ENCODE data around the gene ARHGAP4. TPM values are rescaled to one million over a fixed set of nuclear protein-coding genes. Genes with fewer than 3 reads are reported as not detected.

Gene ARHGAP4
- total RNA-seq, 2 experiments from 2014 or later = 188 to 300 TPM

DNA sequence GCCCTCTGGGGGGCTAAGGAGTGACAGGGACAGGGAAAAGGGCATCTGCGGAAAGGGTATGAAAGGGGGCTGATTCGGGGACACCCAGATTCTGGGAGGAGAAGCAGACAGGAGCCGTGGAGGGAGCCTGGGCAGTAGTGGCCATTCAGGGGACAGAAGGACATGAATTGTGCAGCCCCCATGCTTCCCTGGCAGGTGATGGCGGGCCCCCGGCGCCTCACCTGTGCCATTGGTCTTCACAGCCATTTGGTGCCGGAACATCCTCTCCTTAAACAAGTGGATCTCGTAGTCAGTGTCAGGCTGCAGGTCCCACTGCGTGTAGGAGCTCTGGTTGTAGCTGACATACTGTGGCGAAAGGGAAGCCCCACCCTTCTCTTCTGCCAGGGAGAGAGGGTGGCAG is 62.0 kb downstream of the ARHGAP4 start:
- H3K4me1 Mint-ChIP-seq = no peaks in the 10 kb centered on the region
- DNase-seq = no peak
- H3K27me3 Mint-ChIP-seq = no peaks in the 10 kb centered on the region
- no peaks in the 10 kb centered on the region for H3K9me3 Mint-ChIP-seq (ENCODE audit: low read depth)
- no peaks in the 10 kb centered on the region for H3K36me3 Mint-ChIP-seq
- ATAC-seq = no peak
- no peak overlapping the region for H3K4me3 Mint-ChIP-seq
- CTCF ChIA-PET = no interaction called here
- no peak overlapping the region for H3K27ac Mint-ChIP-seq

DNA sequence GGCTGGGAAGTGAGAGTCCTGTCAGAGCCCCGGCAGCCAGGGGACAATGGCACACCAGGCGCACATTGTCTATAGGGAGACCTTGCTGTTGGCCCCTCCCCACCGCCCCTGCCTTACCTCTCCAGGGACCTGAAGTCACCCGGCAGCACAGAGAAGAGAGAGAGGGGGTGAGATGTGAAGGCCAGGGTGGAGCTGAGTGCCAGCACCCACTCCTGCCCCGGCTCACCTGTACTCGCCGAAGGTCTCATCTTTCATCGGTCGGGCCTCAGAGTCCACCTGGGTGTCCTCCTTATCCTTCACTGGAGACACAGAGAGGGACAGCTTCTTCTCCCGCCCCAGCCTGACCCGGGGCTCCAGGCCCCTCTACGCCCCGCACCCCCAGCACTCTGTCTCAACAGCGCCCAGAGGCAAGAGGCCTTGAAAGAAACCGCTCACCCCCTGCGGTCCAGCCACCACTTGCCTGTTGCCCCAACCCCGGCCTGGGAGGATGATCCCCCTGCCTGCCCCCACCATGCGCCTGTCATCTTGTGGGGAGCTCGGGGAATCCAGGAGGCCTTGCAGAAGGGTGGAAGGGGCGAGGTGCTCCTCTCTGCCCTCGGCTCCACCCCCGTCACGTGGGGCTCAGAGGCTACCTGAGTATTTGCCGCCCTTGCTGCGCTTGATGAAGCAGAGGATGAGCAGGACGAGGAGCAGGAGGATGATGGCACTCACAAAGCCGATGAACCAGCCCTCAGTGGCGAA is 62.6 kb downstream of the ARHGAP4 start:
- Mint-ChIP-seq H3K4me3 (no peak overlapping the region), H3K4me1 (no peaks in the 10 kb centered on the region), H3K36me3 (no peaks in the 10 kb centered on the region), H3K9me3 (ENCODE audit: low read depth) (no peaks in the 10 kb centered on the region), H3K27ac (no peak overlapping the region), H3K27me3 (no peaks in the 10 kb centered on the region)
- CTCF ChIA-PET = no interaction called here
- DNase-seq (no peak), ATAC-seq (no peak)

DNA sequence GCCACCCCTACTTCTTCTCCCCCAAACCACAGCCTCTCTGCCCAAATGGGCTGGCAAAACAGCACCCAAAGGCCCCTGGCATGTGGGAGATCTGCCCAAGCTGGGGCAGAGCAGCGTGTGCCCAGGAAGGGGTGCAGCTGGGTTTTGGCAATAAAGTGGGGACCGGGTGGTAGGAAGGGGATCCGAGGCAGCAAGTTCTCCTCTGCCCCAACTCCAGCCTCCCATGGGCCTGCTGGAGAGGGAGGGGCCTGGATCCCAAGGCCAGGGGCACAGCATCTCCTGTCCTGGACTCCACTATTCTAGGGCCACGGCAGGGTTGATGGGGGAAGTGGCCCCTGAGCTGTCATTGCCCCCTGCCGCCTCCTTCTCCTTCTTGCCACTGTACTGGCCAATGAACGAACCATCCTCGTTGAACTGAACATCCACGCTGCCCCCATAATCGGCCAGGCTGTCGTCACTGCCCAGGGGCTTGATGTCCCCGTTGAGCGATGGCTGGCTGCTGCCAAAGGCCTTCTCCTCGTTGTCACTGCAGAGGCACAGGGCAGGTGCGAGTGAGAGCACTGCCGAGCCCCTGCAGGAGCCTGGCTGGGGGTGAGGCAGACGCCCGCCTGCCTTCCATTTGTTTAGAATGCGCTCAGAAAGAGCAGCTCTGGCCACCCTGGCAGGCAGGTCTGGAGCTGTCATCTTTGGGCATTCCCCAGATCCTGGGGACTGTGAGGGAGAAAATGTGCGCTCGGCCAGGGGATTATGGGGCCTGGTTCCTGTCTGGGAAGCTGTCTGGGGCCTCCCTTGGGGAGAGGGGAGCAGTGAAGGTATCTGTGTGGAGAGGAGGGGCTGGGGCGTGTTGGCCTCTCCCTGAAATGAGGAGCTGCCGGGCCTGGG is 63.5 kb downstream of the ARHGAP4 start:
- H3K27ac Mint-ChIP-seq = no peak overlapping the region
- CTCF ChIA-PET = no interaction called here
- ATAC-seq = no peak

DNA sequence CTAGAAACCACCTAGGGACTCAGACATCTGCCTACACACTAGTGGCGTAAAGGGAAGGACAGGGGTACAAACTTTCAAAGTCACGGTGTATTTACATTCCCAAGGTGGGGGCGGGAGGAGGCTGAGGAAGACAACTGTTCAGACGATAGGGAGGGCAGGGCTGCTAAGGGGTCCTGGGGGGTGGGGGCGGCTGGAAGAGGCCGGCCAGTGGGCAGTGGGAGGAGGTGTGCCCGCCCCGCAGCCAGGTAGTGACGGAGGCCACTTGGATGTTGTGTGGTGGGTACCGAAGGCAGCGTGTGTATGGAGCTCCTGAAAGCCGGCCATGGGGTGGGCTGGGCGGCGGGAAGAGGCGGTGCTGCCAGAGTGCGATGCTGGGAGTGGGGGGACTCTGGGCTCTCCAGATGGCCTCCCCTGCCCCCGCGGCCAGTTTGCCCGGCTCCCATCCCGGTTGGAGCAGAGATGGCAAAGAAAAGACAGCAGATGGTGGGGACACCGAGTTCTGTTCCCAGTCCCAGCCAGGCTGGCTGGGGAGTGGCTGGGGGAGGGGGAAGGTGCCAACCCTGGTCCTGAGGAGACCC is 64.2 kb downstream of the ARHGAP4 start:
- Mint-ChIP-seq H3K27me3 (peaks cover 3% of the 10 kb centered on the region), H3K4me1 (peaks cover 8% of the 10 kb centered on the region), H3K36me3 (no peaks in the 10 kb centered on the region), H3K4me3 (no peak overlapping the region), H3K27ac (no peak overlapping the region), H3K9me3 (ENCODE audit: low read depth) (no peaks in the 10 kb centered on the region)
- CTCF ChIA-PET = no interaction called here
- ATAC-seq = no peak
- no peak for DNase-seq

More for the DNA sequence above, 63.5 kb downstream of the ARHGAP4 start:
- DNase-seq = no peak
- peaks cover 2% of the 10 kb centered on the region for H3K4me1 Mint-ChIP-seq
- H3K9me3 Mint-ChIP-seq (ENCODE audit: low read depth) = no peaks in the 10 kb centered on the region
- no peak overlapping the region for H3K4me3 Mint-ChIP-seq
- H3K36me3 Mint-ChIP-seq = no peaks in the 10 kb centered on the region
- no peaks in the 10 kb centered on the region for H3K27me3 Mint-ChIP-seq

DNA sequence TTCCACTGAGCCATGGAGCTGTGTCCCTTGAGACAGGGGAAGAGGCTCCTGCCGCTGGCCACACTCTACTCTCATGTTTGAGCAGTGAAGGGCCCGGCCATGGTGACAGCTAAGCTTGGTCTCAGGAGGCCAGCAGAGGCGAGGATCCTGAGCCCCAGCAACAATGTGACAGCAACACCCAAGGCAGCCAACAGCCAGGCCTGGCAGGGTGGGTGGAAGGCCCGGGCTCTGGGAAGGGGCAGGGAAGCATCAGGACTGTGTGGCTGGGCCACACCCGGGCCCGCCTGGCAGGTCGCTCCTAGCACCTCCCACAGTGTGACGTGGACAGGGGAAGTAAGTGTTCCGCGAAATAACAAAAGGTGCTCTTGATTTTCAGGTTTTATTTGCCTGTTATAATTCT is 64.9 kb downstream of the ARHGAP4 start:
- CTCF ChIA-PET = no interaction called here

More for the DNA sequence above, 64.9 kb downstream of the ARHGAP4 start:
- no peaks in the 10 kb centered on the region for H3K9me3 Mint-ChIP-seq (ENCODE audit: low read depth)
- peaks cover 3% of the 10 kb centered on the region for H3K27me3 Mint-ChIP-seq
- H3K4me3 Mint-ChIP-seq = no peak overlapping the region
- DNase-seq (no peak), ATAC-seq (no peak)
- H3K4me1 Mint-ChIP-seq = peaks cover 8% of the 10 kb centered on the region
- H3K27ac Mint-ChIP-seq = no peak overlapping the region
- H3K36me3 Mint-ChIP-seq = no peaks in the 10 kb centered on the region

Other genes with a start within 250 kb of the ARHGAP4 start
- gene SLC6A8, start 238.3 kb downstream of the ARHGAP4 start, total RNA-seq = 1 to 10 TPM in 1 of 2 experiments, under 1 TPM in 1; 0.93 to 1.1 TPM
- gene BCAP31, start 201.9 kb downstream of the ARHGAP4 start, total RNA-seq = 100 to 1,000 TPM; 137 to 148 TPM
- 10 to 100 TPM; 10.7 to 18.3 TPM for gene ABCD1, start 201.4 kb downstream of the ARHGAP4 start, total RNA-seq
- under 1 TPM; 0.42 to 0.50 TPM for gene PLXNB3, start 162.0 kb downstream of the ARHGAP4 start, total RNA-seq
- not detected for gene SRPK3, start 145.2 kb downstream of the ARHGAP4 start, total RNA-seq
- gene IDH3G, start 131.9 kb downstream of the ARHGAP4 start, total RNA-seq = 10 to 100 TPM; 69.4 to 72.0 TPM
- gene SSR4, start 131.6 kb downstream of the ARHGAP4 start, total RNA-seq = 100 to 1,000 TPM; 190 to 191 TPM
- gene PDZD4, start 95.7 kb downstream of the ARHGAP4 start, total RNA-seq = under 1 TPM; 0.07 to 0.12 TPM
- gene L1CAM, start 40.1 kb downstream of the ARHGAP4 start, total RNA-seq = 1 to 10 TPM; 3.6 to 4.9 TPM
- not detected for gene AVPR2, start 21.6 kb downstream of the ARHGAP4 start, total RNA-seq
- gene NAA10, start 8.8 kb upstream of the ARHGAP4 start, total RNA-seq = 100 to 1,000 TPM in 1 of 2 experiments, 10 to 100 TPM in 1; 92.8 to 115 TPM
- gene RENBP, start 18.4 kb upstream of the ARHGAP4 start, total RNA-seq = 1 to 10 TPM; 6.8 to 7.5 TPM
- 100 to 1,000 TPM; 136 to 138 TPM for gene HCFC1, start 45.6 kb upstream of the ARHGAP4 start, total RNA-seq
- gene TMEM187, start 46.5 kb upstream of the ARHGAP4 start, total RNA-seq = 10 to 100 TPM in 1 of 2 experiments, 1 to 10 TPM in 1; 8.6 to 10.7 TPM
- 100 to 1,000 TPM; 127 to 148 TPM for gene IRAK1, start 93.6 kb upstream of the ARHGAP4 start, total RNA-seq
- 10 to 100 TPM; 81.1 to 84.5 TPM for gene MECP2, start 171.5 kb upstream of the ARHGAP4 start, total RNA-seq
- gene OPN1LW, start 218.0 kb upstream of the ARHGAP4 start, total RNA-seq = not detected